ENCODE measurements around the gene DCST1. TPM values are rescaled to one million over a fixed set of nuclear protein-coding genes. Genes with fewer than 3 reads are reported as not detected.

DCST1 gene
- total and polyA plus RNA-seq, 2 of the 8 experiments (the other 6 are each of a cell fraction or from before 2014, with no cell fraction given): not detected

DNA sequence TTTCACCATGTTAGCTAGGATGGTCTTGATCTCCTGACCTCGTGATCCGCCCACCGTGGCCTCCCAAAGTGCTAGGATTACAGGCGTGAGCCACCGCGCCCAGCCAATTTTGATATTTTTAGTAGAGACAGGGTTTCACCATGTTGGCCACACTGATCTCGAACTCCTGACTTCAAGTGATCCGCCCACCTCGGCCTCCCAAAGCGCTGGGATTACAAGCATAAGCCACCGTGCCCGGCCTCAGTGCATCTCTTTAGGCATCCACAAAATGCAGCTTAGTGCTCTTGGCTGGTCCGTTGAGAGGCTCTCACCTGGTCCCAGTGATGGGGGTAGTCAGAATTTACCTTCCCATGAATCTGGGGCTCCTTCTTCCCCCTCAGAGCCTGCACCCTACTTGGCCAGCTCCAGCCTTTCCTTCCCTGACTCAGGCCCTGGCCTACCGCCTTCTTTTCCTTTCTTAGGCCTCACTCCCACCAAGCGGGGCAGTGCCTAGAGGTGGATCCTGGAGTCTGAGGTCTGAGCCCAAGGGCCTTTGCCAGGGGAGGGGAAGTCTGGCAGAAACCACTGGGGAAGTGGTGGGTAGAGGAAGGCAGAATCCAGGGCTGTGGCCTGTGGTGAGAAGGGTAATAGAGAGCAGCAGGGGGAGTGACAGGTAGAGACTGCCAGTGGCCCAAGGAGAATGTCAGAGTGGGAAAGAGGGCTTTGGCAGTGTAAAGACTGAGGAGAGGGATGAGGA lies 36.5 kb upstream of the DCST1 start (continued):
- no peak for TF ChIP-seq EGR1 (IDR thresholded peaks at IDR 0.05; ENCODE audit: borderline replicate concordance, low read depth, low read length)
- TF ChIP-seq EP300 (IDR thresholded peaks at IDR 0.05; ENCODE audit: borderline replicate concordance in 1 of 2, low read depth in 2 of 2, low read length in 2 of 2): no peak
